GM12878 (cell line): ENCODE results near the gene RTL3. TPM values are rescaled to one million over a fixed set of nuclear protein-coding genes. Genes with fewer than 3 reads are reported as not detected.
A peak's percentile ranks its signal among the peaks of the same experiment; 100 is the strongest.

Experiments used
- ATAC-seq: fragments of 200-7000 bp; cut with Tn5 transposase; 3 replicates; pipeline ENCODE4 v1.9.1; 2020; ENCODE audit warnings: mild to moderate bottlenecking, moderate library complexity
- BruUV-seq: library from RNA; stranded (reverse); fragments of 400-500 nt; replicated peaks from 2 replicates; lab custom pipeline; 2021; lab: Mats Ljungman, UMichigan
- CTCF ChIA-PET: fragments of 300-600 bp; sonication (Branson Sonifier 250); formaldehyde crosslinking; extraction: SDS; loops from one replicate; lab custom pipeline; 2021; ENCODE audit warnings: inconsistent platforms; lab: Yijun Ruan, JAX
- POLR2A ChIA-PET: fragments of 350-600 bp; formaldehyde crosslinking; extraction: SDS; loops from one replicate; lab custom pipeline; 2021; ENCODE audit warnings: inconsistent platforms; lab: Charles Lee
- RAD21 ChIA-PET: fragments of 300-600 bp; sonication (Branson Sonifier 250); formaldehyde crosslinking; loops from one replicate; lab custom pipeline; 2023; ENCODE audit warnings: antibody characterized with exemption; ENCODE audit not compliant: unreplicated experiment; lab: Charles Lee
- SMC1A ChIA-PET: fragments of 300-600 bp; sonication (Branson Sonifier 250); formaldehyde crosslinking; loops from one replicate; lab custom pipeline; 2023; ENCODE audit not compliant: unreplicated experiment, uncharacterized antibody; lab: Charles Lee
- DNase-seq: peaks from one replicate; pipeline ENCODE4 v3.0.0-alpha.2; 2011; ENCODE audit warnings: low read depth, low spot score
- FAIRE-seq: peaks from 3 replicates; lab custom pipeline; 2011; peaks lifted over from hg19 to GRCh38; lab: Jason Lieb, UNC
- H2AFZ ChIP-seq: 2 replicates; pipeline ENCODE4 v1.6.0; 2011; ENCODE audit warnings: low read depth, low read length, control low read depth; ENCODE audit not compliant: control insufficient read depth
- H3K27ac ChIP-seq: 2 replicates; pipeline ENCODE4 v1.5.1; 2011; ENCODE audit warnings: control low read depth; ENCODE audit not compliant: control insufficient read depth, insufficient read depth
- H3K27me3 ChIP-seq, 2 experiments: replicated peaks in 1 of 2; 2 replicates each; pipeline versions ENCODE4 v1.6.0 to v1.6.1; 2011; ENCODE audit warnings: low read length in 1 of 2; ENCODE audit not compliant: control insufficient read depth in 2 of 2, insufficient read depth in 2 of 2
- H3K36me3 ChIP-seq, 2 experiments: 2 replicates each; pipeline ENCODE4 v1.5.1; 2011; ENCODE audit warnings: low read length in 1 of 2; ENCODE audit not compliant: control insufficient read depth in 2 of 2, insufficient read depth in 2 of 2
- H3K4me1 ChIP-seq: 2 replicates; pipeline ENCODE4 v1.6.1; 2011; ENCODE audit warnings: mild to moderate bottlenecking, low read length, moderate library complexity, mixed read lengths; ENCODE audit not compliant: control insufficient read depth, insufficient read depth
- H3K4me2 ChIP-seq: 2 replicates; pipeline ENCODE4 v1.6.0; 2011; ENCODE audit warnings: control low read depth; ENCODE audit not compliant: control insufficient read depth, insufficient read depth
- H3K4me3 ChIP-seq: fragments of 200-600 bp; sonication (generic); 2 replicates; pipeline ENCODE4 v1.5.1; 2016
- H3K79me2 ChIP-seq: 2 replicates; pipeline ENCODE4 v1.6.0; 2011; ENCODE audit warnings: low read length; ENCODE audit not compliant: control insufficient read depth, insufficient read depth
- H3K9ac ChIP-seq: 2 replicates; pipeline ENCODE4 v1.8.0; 2011; ENCODE audit warnings: low read length, control low read depth, mixed read lengths; ENCODE audit not compliant: control insufficient read depth, insufficient read depth
- H3K9me3 ChIP-seq: replicated peaks from 3 replicates; pipeline ENCODE4 v1.5.1; 2011; ENCODE audit warnings: mild to moderate bottlenecking, low read length; ENCODE audit not compliant: control insufficient read depth, insufficient read depth
- H4K20me1 ChIP-seq: 2 replicates; pipeline ENCODE4 v1.6.0; 2011; ENCODE audit not compliant: control insufficient read depth, insufficient read depth
- ATF2 ChIP-seq: IDR thresholded peaks from 2 replicates; pipeline ENCODE4 v1.6.1; 2012; ENCODE audit warnings: low read length, inconsistent platforms
- CTCF ChIP-seq, 3 experiments: IDR thresholded peaks in 2 of 3; conservative IDR thresholded peaks in 1 of 3; 2 replicates each; pipeline ENCODE4 v1.5.1; 2011; ENCODE audit warnings: low read depth in 3 of 3, low read length in 3 of 3, mild to moderate bottlenecking in 3 of 3, control low read depth in 2 of 3, moderate library complexity in 2 of 3, inconsistent platforms in 1 of 3, mixed read lengths in 1 of 3; ENCODE audit not compliant: control insufficient read depth in 2 of 3, insufficient read depth in 1 of 3; ENCODE audit errors: extremely low read depth in 1 of 3
- KAT2A ChIP-seq: conservative IDR thresholded peaks from 2 replicates; pipeline ENCODE4 v1.6.1; 2011; ENCODE audit warnings: low read depth, low read length; ENCODE audit not compliant: control insufficient read depth
- NFIC ChIP-seq: IDR thresholded peaks from 2 replicates; pipeline ENCODE4 v1.6.1; 2012; ENCODE audit warnings: low read depth, mild to moderate bottlenecking, inconsistent platforms, low read length, moderate library complexity
- NR2C2 ChIP-seq: IDR thresholded peaks from 2 replicates; pipeline ENCODE4 v1.6.1; 2011; ENCODE audit warnings: borderline replicate concordance, low read depth; ENCODE audit not compliant: control insufficient read depth, insufficient read length
- POLR2AphosphoS2 ChIP-seq: IDR thresholded peaks from 2 replicates; pipeline ENCODE4 v1.6.1; 2011; ENCODE audit warnings: low read depth, mild to moderate bottlenecking, low read length, improper control_type of control experiment, moderate library complexity
- REST ChIP-seq: IDR thresholded peaks from 2 replicates; pipeline ENCODE4 v1.6.1; 2012; ENCODE audit warnings: mild to moderate bottlenecking, low read depth, low read length
- SPI1 ChIP-seq: IDR thresholded peaks from 2 replicates; pipeline ENCODE4 v1.6.1; 2011; ENCODE audit warnings: low read depth, mild to moderate bottlenecking, low read length, moderate library complexity, borderline replicate concordance; ENCODE audit not compliant: insufficient read depth
- ZBTB33 ChIP-seq: fragments of 450-650 bp; IDR thresholded peaks from 2 replicates; pipeline ENCODE4 v1.6.1; 2017; ENCODE audit warnings: mild to moderate bottlenecking
- ZNF207 ChIP-seq: fragments of 450-650 bp; IDR thresholded peaks from 2 replicates; pipeline ENCODE4 v1.6.1; 2014; ENCODE audit warnings: antibody characterized with exemption, mild to moderate bottlenecking, borderline replicate concordance
- ZNF217 ChIP-seq: fragments of 450-650 bp; IDR thresholded peaks from 2 replicates; pipeline ENCODE4 v1.6.1; 2017; ENCODE audit warnings: antibody characterized with exemption, mild to moderate bottlenecking
- WGBS: methylation state at CpG from one replicate; pipeline ENCODE4 v1.1.6; 2016; ENCODE audit warnings: low lambda C conversion rate; ENCODE audit not compliant: insufficient replicate concordance, insufficient coverage; ENCODE audit errors: missing lambda C conversion rate; 5-methylcytosine and 5-hydroxymethylcytosine counted together
- in situ Hi-C: fragments of 300-500 bp; cut with MboI; formaldehyde crosslinking; loops from 9 replicates; pipeline ENCODE4 v1.14.3; 2018; ENCODE audit warnings: mixed read lengths
- intact Hi-C: fragments of 100-400 bp; cut with micrococcal nuclease; formaldehyde crosslinking; loops from one replicate; pipeline ENCODE4 v1.14.2; 2022; ENCODE audit not compliant: unreplicated experiment
- polyA plus RNA-seq, 11 experiments: library from polyadenylated mRNA; depleted of rRNA in 4 of 11; unstranded in 6 of 11; stranded (reverse) in 5 of 11; fragments of >200 nt; fragmentation: Nextera tagmentation in 4 of 11; fragmentation: Illumina TruSeq in 1 of 11; extraction: Ambion mirVana in 4 of 11; extraction: Trizol in 1 of 11; gene quantifications; 1 replicate in 1 of 11; 2 replicates in 10 of 11; pipeline versions ENCODE4 v1.2.1 to v1.2.3, GENCODE V29; 2011 to 2016; ENCODE audit warnings: inconsistent platforms in 2 of 11, missing spikeins in 2 of 11, low read depth in 1 of 11
- total RNA-seq, 4 experiments: library from RNA; depleted of rRNA in 3 of 4; stranded (reverse); fragments of >200 nt in 3 of 4; fragmentation: Illumina TruSeq in 1 of 4; extraction: Trizol in 1 of 4; gene quantifications; 2 replicates each; pipeline versions ENCODE4 v1.2.1 to v1.2.3, GENCODE V29; 2013 to 2021

RTL3 gene
- total and polyA plus RNA-seq, 10 of the 15 experiments (the other 5 are each of a cell fraction or from before 2014, with no cell fraction given): 0.09 to 1.5 (median 0.27) TPM; not detected in 1

DNA sequence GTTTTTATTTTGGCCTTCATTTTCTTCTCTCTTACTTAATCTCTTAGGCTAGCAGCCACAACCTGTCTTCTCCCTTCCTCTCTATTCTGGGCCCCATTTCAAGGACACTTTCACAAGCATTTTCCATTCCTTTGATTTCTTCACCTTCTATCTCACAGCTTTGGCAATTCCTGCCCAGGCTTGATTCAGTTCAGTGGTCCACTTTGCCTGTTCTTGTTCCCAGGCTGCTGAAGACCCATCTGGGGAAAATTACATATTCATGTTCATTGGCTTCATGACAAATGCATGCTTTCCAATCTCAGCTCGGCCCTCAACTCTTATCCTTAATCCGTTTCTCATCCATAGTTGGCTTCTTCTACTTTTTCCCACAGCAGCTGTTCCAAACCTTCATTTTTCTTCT is 49.7 kb upstream of the RTL3 start (continued):
- no peak for TF ChIP-seq REST
- TF ChIP-seq POLR2AphosphoS2: no peak
- no peak for TF ChIP-seq NR2C2

- Histone ChIP-seq H3K4me3 (no peak overlapping the region), H4K20me1 (no peaks in the 10 kb centered on the region), H3K27ac (no peak overlapping the region), H3K27me3 (no peaks in the 10 kb centered on the region), H2AFZ (no peak overlapping the region), H3K4me1 (no peaks in the 10 kb centered on the region), H3K4me2 (no peak overlapping the region), H3K36me3 (no peaks in the 10 kb centered on the region), H3K79me2 (no peaks in the 10 kb centered on the region), H3K9me3 (no peaks in the 10 kb centered on the region; the same call in 2 of the 3 replicates), H3K9ac (no peak overlapping the region)
- in situ Hi-C loops (no loop called here), intact Hi-C loops (loop anchor here (1.0 kb wide), 1 partner anchor 153 kb away; no protein-coding TSS in a partner anchor)
- no peak for FAIRE-seq
- no peak for DNase-seq
- RAD21 ChIA-PET: interaction anchor here (1.2 to 4.4 kb wide), 9 partner anchors 19 to 374 kb away, joined by 3 to 25 read pairs (median 9); no protein-coding TSS in a partner anchor
- POLR2A ChIA-PET: no interaction called here
- WGBS: 18% methylated on average over 2 of the region's 2 CpGs
- ATAC-seq: peak; percentile 46; the same call in 2 of the 3 replicates
- CTCF ChIA-PET: interaction anchor here (0.7 to 4.5 kb wide), 16 partner anchors 8 to 705 kb away, joined by 3 to 38 read pairs (median 4); partner anchors contain the start of gene RTL3
- no TSS peak for BruUV-seq
- SMC1A ChIA-PET: interaction anchor here (0.7 to 5.3 kb wide), 19 partner anchors 31 to 379 kb away, joined by 3 to 27 read pairs (median 4); partner anchors contain the start of gene RTL3
- peak; percentile 31; the same call in 1 of the 2 replicates for TF ChIP-seq SPI1
- no peak for TF ChIP-seq ZBTB33
- peak; percentile 26 to 43 (median 36); a peak in 5 of 6 replicates for TF ChIP-seq CTCF (IDR thresholded peaks at IDR 0.05 in 2 of 3, conservative IDR thresholded peaks at IDR 0.05 in 1 of 3; ENCODE audit: control insufficient read depth in 2 of 3, extremely low read depth in 1 of 3, insufficient read depth in 1 of 3, low read depth in 3 of 3, low read length in 3 of 3)
- TF ChIP-seq ZNF207: no peak
- TF ChIP-seq KAT2A: no peak
- TF ChIP-seq ATF2: no peak
- no peak for TF ChIP-seq ZNF217
- no peak for TF ChIP-seq NFIC
These were observed 49.1 kb upstream of the RTL3 start for GRCh38 chrX:78708262-78708661.
